ENCODE results near the gene KNSTRN. TPM values are rescaled to one million over a fixed set of nuclear protein-coding genes. Genes with fewer than 3 reads are reported as not detected.

Gene KNSTRN
- total RNA-seq, 1 donor from 2014 or later = 27.3 TPM

GRCh38 chr15:40407330-40407990 lies 24.9 kb downstream of the KNSTRN start:
- Mint-ChIP-seq H3K36me3 (ENCODE audit: unreplicated experiment) (peaks cover 25% of the 10 kb centered on the region), H3K4me3 (ENCODE audit: unreplicated experiment) (peak overlapping the region; percentile 40), H3K27ac (ENCODE audit: unreplicated experiment) (no peak overlapping the region), H3K9me3 (ENCODE audit: unreplicated experiment) (no peaks in the 10 kb centered on the region), H3K4me1 (ENCODE audit: unreplicated experiment) (peaks cover 25% of the 10 kb centered on the region), H3K27me3 (ENCODE audit: unreplicated experiment) (no peaks in the 10 kb centered on the region)
- TF ChIP-seq, protein P1, sequence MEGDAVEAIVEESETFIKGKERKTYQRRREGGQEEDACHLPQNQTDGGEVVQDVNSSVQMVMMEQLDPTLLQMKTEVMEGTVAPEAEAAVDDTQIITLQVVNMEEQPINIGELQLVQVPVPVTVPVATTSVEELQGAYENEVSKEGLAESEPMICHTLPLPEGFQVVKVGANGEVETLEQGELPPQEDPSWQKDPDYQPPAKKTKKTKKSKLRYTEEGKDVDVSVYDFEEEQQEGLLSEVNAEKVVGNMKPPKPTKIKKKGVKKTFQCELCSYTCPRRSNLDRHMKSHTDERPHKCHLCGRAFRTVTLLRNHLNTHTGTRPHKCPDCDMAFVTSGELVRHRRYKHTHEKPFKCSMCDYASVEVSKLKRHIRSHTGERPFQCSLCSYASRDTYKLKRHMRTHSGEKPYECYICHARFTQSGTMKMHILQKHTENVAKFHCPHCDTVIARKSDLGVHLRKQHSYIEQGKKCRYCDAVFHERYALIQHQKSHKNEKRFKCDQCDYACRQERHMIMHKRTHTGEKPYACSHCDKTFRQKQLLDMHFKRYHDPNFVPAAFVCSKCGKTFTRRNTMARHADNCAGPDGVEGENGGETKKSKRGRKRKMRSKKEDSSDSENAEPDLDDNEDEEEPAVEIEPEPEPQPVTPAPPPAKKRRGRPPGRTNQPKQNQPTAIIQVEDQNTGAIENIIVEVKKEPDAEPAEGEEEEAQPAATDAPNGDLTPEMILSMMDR (IDR thresholded peaks at IDR 0.05) = no peak
- DNase-seq (ENCODE audit: extremely low spot score, unreplicated experiment) = no peak

DNA sequence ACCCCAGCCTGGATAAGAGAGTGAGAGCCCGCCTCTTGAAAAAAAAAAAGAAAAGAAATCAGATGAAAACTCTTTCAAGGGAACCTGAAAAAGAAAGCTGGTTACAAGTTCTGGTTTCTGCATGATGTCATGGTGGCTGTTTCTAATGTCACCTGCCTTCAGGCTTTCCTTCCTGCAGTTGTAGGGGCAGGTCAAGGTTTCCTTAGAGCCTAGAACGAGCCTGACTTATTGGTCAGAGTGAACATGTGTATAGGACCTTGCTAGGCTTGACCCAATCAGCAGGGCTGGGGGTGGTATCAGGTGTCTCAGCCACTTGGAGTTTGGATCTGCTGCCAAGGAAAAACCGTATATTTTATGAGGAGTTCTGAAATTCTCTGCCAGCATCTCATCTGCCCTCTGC lies 26.8 kb downstream of the KNSTRN start:
- no peak overlapping the region for H3K27ac Mint-ChIP-seq (ENCODE audit: unreplicated experiment)
- H3K27me3 Mint-ChIP-seq (ENCODE audit: unreplicated experiment) = no peaks in the 10 kb centered on the region
- no peak for DNase-seq (ENCODE audit: extremely low spot score, unreplicated experiment)
- peaks cover 34% of the 10 kb centered on the region for H3K36me3 Mint-ChIP-seq (ENCODE audit: unreplicated experiment)
- peaks cover 25% of the 10 kb centered on the region for H3K4me1 Mint-ChIP-seq (ENCODE audit: unreplicated experiment)
- TF ChIP-seq, protein P1 (IDR thresholded peaks at IDR 0.05) = no peak
- H3K9me3 Mint-ChIP-seq (ENCODE audit: unreplicated experiment) = no peaks in the 10 kb centered on the region
- no peak overlapping the region for H3K4me3 Mint-ChIP-seq (ENCODE audit: unreplicated experiment)

DNA sequence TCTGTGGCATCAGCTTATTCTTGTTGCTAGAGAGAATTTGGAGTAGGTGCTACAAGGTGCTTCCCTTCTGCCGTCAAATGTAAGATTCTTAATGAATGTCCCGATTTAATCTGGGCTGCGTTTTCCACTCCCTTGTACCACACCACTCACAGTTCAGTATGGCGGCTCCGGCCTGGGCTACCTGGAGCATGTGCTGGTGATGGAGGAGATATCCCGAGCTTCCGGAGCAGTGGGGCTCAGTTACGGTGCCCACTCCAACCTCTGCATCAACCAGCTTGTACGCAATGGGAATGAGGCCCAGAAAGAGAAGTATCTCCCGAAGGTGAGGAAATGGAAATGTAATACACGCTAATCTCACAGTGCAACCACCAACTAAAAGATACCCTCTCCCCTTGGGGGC lies 28.0 kb downstream of the KNSTRN start:
- no peaks in the 10 kb centered on the region for H3K27me3 Mint-ChIP-seq (ENCODE audit: unreplicated experiment)
- H3K4me1 Mint-ChIP-seq (ENCODE audit: unreplicated experiment) = peaks cover 15% of the 10 kb centered on the region
- DNase-seq (ENCODE audit: extremely low spot score, unreplicated experiment) = no peak
- H3K9me3 Mint-ChIP-seq (ENCODE audit: unreplicated experiment) = no peaks in the 10 kb centered on the region
- H3K36me3 Mint-ChIP-seq (ENCODE audit: unreplicated experiment) = peaks cover 42% of the 10 kb centered on the region
- TF ChIP-seq, protein P1 (IDR thresholded peaks at IDR 0.05) = no peak
- H3K27ac Mint-ChIP-seq (ENCODE audit: unreplicated experiment) = no peak overlapping the region
- H3K4me3 Mint-ChIP-seq (ENCODE audit: unreplicated experiment) = no peak overlapping the region

DNA sequence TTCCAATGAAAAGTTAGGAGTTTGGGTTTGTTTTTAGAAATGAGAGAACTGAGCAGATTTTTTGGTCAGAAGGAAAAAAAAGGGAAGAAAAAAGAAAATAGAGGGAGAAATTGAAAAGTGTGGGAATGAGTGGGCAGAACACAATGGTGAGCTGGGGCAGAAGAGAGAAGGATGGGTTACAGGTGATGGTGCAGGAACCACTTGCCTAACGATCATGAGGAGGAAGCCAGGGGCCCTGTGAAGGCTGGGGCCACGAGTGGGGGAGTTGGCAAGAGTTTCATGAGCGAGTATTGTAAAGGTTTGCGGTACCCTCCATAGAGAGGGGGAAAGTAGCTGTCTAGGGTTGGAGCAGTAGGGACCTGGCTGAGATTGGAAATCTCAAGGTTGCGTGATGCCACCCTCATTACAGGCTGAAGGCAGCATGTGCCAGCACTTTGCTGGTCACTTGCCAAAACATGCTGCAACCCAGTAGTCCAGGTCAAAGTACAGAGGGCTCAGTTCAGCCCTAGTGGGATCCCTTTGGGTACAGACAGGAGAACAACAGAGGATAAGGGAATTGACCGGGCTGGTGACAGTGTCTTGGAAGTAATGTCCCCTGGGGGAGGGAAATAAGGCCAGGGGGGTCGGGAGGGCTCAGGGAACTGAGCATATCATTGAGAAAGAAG lies 29.7 kb downstream of the KNSTRN start:
- Mint-ChIP-seq H3K4me1 (ENCODE audit: unreplicated experiment) (peaks cover 4% of the 10 kb centered on the region), H3K27me3 (ENCODE audit: unreplicated experiment) (no peaks in the 10 kb centered on the region), H3K27ac (ENCODE audit: unreplicated experiment) (no peak overlapping the region), H3K9me3 (ENCODE audit: unreplicated experiment) (no peaks in the 10 kb centered on the region), H3K4me3 (ENCODE audit: unreplicated experiment) (no peak overlapping the region), H3K36me3 (ENCODE audit: unreplicated experiment) (peaks cover 42% of the 10 kb centered on the region)
- DNase-seq (ENCODE audit: extremely low spot score, unreplicated experiment) = no peak
- TF ChIP-seq, protein P1 (IDR thresholded peaks at IDR 0.05) = no peak

GRCh38 chr15:40413036-40413435 lies 30.5 kb downstream of the KNSTRN start:
- H3K4me1 Mint-ChIP-seq (ENCODE audit: unreplicated experiment) = no peaks in the 10 kb centered on the region
- no peaks in the 10 kb centered on the region for H3K27me3 Mint-ChIP-seq (ENCODE audit: unreplicated experiment)
- H3K27ac Mint-ChIP-seq (ENCODE audit: unreplicated experiment) = no peak overlapping the region
- no peak overlapping the region for H3K4me3 Mint-ChIP-seq (ENCODE audit: unreplicated experiment)
- H3K9me3 Mint-ChIP-seq (ENCODE audit: unreplicated experiment) = no peaks in the 10 kb centered on the region
- DNase-seq (ENCODE audit: extremely low spot score, unreplicated experiment) = no peak
- TF ChIP-seq, protein P1 (IDR thresholded peaks at IDR 0.05) = no peak
- peaks cover 44% of the 10 kb centered on the region for H3K36me3 Mint-ChIP-seq (ENCODE audit: unreplicated experiment)
